GM18498 (cell line): ENCODE data around the gene BMP8B.
"Not testable (repeated sequence)": the region's sequence is repeated elsewhere in the genome, so short reads cannot be mapped to it uniquely, and the experiment has no call there.

Experiments used
- ATAC-seq: cut with Tn5 transposase; IDR thresholded peaks from one replicate; pipeline ENCODE4 v1.9.1; 2021; ENCODE audit warnings: mild to moderate bottlenecking, moderate library complexity; ENCODE audit not compliant: unreplicated experiment

BMP8B gene, protein sequence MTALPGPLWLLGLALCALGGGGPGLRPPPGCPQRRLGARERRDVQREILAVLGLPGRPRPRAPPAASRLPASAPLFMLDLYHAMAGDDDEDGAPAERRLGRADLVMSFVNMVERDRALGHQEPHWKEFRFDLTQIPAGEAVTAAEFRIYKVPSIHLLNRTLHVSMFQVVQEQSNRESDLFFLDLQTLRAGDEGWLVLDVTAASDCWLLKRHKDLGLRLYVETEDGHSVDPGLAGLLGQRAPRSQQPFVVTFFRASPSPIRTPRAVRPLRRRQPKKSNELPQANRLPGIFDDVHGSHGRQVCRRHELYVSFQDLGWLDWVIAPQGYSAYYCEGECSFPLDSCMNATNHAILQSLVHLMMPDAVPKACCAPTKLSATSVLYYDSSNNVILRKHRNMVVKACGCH

GRCh38 chr1:39788758-39789570, at the start of gene BMP8B:
Gene BMP8B (minus strand): TSS chr1:39788865. CDS start chr1:39788485, 380 bp downstream.
- peak; percentile 66 for ATAC-seq

- no peak for ATAC-seq
Measured at GRCh38 chr1:39836595-39837110, 48.0 kb upstream of the BMP8B start.

DNA sequence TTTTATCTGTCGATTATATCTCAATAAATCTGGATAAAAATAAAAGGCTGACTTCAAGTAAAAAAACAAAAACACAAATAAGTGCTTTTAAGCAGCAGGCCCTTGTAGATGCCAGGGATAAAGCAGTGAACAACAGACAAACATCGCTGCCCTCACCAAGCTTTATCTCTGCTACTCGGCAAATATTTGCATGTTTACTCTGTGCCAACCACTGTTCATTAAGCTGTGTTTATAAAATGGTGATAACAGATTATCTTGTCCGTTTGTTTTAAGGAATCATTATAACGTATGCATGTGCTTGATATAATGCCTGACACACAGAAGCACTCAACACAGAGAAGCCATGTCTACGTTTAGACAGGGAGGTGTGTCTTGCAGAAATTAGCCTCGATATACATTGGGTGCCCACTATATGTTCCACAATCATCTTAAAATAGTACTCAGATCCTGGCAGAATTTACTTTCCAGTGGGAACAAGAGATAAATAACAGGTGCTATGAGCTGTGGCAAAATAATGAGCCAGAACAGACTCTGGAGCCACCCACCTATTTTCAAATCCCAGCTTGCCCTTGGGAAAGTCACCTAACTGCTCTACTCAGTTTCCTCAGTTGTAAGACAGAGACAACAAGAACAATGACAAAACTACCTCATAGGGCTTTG, 47.4 kb upstream of the BMP8B start:
- no peak for ATAC-seq

GRCh38 chr1:39835110-39835509, 46.4 kb upstream of the BMP8B start:
- ATAC-seq: no peak

GRCh38 chr1:39833621-39834385, 45.1 kb upstream of the BMP8B start:
- ATAC-seq: no peak

- ATAC-seq: no peak
Measured at GRCh38 chr1:39833121-39833520, 44.5 kb upstream of the BMP8B start.

DNA sequence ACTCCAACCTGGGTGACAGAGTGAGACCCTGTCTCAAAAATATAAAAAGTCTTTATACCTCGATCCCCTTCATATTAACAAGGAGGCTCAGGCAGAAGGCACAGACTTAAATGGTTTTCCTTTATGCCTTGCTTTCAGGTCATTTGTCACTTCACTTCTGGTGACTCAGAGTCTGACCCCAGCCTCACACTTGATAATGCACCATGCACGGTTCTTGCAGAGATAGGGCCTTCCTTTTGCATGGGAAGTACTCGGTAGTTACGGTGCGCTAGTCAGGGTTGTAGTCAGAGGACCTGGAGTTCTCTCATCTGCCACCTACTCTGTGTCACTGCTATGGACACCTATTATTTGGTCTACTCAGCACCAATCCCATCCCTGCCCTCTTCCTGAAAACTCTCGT, 43.6 kb upstream of the BMP8B start:
- no peak for ATAC-seq

- no peak for ATAC-seq
Measured at GRCh38 chr1:39829791-39830533, 41.3 kb upstream of the BMP8B start.

DNA sequence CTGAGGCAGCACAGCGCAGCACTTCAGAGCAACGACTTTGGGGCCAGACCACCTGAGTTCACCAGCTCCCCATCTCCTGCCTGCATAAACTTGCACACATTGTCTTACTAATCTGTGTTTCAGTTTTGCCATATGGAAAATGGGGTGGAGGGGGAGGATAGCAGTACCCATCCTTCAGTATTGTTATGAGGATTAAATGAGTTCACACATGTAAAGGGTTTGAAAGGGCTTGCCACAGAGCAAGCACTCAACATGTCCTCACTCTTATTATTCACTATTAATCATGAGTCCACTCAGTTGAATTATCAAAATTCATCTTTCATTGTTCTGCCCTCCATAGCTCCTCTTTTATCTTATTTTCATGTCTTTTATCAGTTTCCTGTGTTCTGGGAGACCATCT, 40.1 kb upstream of the BMP8B start:
- no peak for ATAC-seq

DNA sequence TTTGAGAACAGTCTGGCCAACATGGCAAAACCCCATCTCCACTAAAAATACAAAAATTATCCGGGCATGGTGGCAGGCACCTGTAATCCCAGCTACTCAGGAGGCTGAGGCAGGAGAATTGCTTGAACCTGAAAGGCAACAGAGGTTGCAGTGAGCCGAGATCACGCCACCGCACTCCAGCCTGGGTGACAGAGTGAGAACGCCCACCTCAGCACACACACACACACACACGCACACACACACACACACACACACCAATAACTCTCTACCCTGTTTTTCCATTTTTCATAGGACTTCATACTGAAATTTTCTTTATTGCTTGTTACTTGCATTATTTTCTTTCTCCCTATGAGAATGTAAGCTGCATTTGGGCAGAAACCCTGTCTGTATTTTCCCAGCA, 39.6 kb upstream of the BMP8B start:
- ATAC-seq: not testable (repeated sequence)

GRCh38 chr1:39827201-39827600, 38.5 kb upstream of the BMP8B start:
- no peak for ATAC-seq

- no peak for ATAC-seq
Measured at GRCh38 chr1:39826583-39826982, 37.9 kb upstream of the BMP8B start.

- ATAC-seq: peak; percentile 50
Measured at GRCh38 chr1:39825432-39825941, 36.8 kb upstream of the BMP8B start.

DNA sequence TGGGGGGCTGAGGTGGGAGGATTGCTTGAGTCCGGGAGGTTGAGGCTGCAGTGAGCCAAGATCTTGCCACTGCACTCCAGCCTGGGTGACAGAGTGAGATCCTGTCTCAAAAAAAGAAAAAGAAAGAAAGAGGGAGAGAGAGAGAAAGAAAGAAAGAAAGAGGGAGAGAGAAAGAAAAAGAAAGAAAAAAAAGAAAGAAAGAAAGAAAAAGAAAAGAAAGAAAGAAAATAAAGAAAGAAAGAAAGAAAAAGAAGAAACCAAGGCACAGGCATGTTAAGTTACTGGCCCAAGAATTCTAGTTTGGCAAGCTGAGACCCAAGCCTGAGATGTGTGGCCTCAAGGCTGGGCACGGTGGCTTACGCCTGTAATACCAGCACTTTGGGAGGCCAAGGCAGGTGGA, 34.8 kb upstream of the BMP8B start:
- not testable (repeated sequence) for ATAC-seq

- ATAC-seq: no peak
Measured at GRCh38 chr1:39822146-39822545, 33.5 kb upstream of the BMP8B start.

DNA sequence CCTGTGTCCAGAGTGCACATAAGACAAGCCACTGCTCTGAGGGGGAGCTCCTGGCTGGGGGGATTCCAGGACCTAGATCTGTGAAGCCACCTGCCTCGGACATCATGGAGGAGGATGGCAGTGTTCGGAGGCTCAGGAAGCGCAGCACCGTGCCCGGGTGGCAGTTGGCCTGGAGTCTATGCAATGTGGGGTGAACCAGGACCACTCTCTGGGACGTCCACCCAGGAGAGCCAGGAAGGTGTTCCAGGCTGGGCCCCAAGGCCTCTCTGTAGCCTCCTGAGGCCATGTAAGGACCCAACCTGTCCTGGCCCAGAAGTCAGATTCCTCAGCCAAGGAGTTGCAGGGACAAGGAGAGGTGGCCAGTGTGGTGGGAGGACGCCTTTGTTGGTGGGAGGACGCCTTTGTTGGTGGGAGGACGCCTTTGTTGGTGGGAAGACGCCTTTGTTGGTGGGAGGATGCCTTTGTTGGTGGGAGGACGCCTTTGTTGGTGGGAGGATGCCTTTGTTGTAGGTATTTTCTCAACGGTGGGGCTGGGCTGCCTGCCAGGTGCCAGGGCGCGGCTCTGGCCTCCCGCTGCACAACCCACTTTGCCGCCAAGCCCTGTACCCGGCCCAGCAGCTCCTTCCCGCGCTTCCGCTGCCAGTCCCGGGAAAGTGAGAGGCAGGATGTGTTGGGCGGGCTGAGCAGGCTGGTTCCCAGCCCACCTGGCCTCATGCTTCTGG, 30.6 kb upstream of the BMP8B start:
- no peak for ATAC-seq

GRCh38 chr1:39818482-39818881, 29.8 kb upstream of the BMP8B start:
- no peak for ATAC-seq

DNA sequence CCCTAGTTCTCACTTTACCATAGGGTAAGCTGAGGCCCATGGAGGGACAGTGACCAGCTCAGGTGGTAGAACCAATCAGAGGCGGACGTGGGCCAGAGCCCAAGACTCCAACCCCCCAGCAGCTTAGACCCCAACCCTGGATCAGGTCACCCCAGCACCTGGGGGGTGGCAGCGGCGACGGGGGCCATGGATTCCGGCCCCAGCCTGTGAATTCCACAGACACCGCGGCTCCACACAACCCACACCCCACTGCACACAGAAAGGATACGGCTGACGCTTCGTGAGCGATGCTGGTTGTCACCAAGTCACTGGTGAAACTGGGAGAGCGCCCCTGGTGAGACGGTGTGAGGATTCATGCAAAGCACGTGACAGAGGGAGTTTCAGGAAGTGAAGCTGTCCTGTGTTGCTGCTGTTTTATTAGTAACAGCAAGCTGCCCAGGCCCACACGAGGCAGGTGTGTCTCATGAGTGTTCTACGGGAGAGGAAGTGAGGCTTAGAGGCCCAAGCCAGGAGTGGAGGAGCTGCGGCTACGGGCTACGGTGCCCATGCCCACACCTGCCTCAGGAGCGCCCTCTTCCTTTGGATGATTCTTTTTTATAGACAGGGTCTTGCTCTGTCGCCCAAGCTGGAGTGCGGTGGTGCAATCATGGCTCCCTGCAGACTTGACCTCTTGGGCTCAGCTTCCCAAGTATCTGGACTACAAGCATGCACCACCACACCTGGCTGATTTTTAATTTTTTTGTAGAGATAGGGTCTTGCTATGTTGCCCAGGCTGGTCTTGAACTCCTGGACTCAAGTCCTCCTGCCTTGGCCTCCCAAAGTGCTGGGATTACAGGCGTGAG, 28.6 kb upstream of the BMP8B start:
- ATAC-seq: peak; percentile 71
